ENCODE results near the gene VGLL1.

Gene VGLL1

DNA sequence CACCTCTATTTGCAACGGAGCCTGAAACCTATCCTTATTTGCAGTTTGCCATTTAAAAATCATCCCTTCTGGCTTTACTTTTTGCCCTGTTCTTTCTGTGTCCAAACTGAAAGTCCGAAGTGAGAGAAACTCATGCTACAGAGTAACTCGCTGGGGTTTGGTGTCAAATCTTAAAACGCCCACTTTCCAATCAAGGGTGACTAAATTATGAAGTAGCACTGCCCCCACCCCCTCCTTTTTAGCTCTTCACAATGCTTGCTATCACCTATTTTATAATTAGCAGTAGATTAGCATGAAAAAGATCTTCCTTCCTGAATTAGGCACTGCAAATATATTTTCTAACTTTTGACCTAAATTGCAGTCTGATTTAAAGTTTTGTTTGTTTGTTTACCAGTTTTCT is 52.5 kb downstream of the VGLL1 start:
- H2AFZ ChIP-seq: no peak overlapping the region
- no peaks in the 10 kb centered on the region for H3K79me2 ChIP-seq
- H3K4me3 ChIP-seq (ENCODE audit: low read depth, low read length): no peak overlapping the region
- no peak overlapping the region for H3K27ac ChIP-seq
- TF ChIP-seq, protein P1, sequence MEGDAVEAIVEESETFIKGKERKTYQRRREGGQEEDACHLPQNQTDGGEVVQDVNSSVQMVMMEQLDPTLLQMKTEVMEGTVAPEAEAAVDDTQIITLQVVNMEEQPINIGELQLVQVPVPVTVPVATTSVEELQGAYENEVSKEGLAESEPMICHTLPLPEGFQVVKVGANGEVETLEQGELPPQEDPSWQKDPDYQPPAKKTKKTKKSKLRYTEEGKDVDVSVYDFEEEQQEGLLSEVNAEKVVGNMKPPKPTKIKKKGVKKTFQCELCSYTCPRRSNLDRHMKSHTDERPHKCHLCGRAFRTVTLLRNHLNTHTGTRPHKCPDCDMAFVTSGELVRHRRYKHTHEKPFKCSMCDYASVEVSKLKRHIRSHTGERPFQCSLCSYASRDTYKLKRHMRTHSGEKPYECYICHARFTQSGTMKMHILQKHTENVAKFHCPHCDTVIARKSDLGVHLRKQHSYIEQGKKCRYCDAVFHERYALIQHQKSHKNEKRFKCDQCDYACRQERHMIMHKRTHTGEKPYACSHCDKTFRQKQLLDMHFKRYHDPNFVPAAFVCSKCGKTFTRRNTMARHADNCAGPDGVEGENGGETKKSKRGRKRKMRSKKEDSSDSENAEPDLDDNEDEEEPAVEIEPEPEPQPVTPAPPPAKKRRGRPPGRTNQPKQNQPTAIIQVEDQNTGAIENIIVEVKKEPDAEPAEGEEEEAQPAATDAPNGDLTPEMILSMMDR (IDR thresholded peaks at IDR 0.05): no peak
- no peaks in the 10 kb centered on the region for H3K27me3 ChIP-seq (ENCODE audit: control insufficient read depth, insufficient read depth, low read length)
- H3K4me1 ChIP-seq: no peaks in the 10 kb centered on the region
- no peak overlapping the region for H3K9ac ChIP-seq
- H3K36me3 ChIP-seq (ENCODE audit: control insufficient read depth, insufficient read depth, low read length): no peaks in the 10 kb centered on the region
- H3K4me2 ChIP-seq (ENCODE audit: low read length): no peak overlapping the region
- no peaks in the 10 kb centered on the region for H3K9me3 ChIP-seq (ENCODE audit: control insufficient read depth, low read length)

DNA sequence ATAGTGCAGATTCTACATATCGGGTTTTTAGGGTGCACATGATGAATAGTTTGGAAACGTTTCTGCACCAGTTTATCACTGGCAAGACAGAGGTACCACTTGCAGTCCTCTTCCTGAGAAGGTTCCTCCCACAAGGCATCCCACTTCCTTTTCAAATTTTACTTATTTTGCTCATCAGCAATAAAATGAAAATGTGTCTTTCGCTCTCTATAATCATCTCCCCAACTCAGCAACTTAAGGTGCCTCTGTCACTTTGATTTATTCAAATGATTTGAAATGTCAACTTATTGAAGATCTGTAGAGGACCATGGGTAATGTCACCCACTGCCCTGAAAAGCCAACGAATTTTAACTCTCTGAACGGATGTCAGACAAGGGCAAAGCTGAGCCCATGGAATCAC is 53.2 kb downstream of the VGLL1 start:
- no peaks in the 10 kb centered on the region for H3K36me3 ChIP-seq (ENCODE audit: control insufficient read depth, insufficient read depth, low read length)
- H3K27ac ChIP-seq: no peak overlapping the region
- TF ChIP-seq, protein P1 (IDR thresholded peaks at IDR 0.05): no peak
- no peak overlapping the region for H3K4me2 ChIP-seq (ENCODE audit: low read length)
- H3K79me2 ChIP-seq: no peaks in the 10 kb centered on the region
- no peak overlapping the region for H3K4me3 ChIP-seq (ENCODE audit: low read depth, low read length)
- H2AFZ ChIP-seq: no peak overlapping the region
- no peaks in the 10 kb centered on the region for H3K9me3 ChIP-seq (ENCODE audit: control insufficient read depth, low read length)
- no peaks in the 10 kb centered on the region for H3K27me3 ChIP-seq (ENCODE audit: control insufficient read depth, insufficient read depth, low read length)
- no peak overlapping the region for H3K9ac ChIP-seq
- no peaks in the 10 kb centered on the region for H3K4me1 ChIP-seq

DNA sequence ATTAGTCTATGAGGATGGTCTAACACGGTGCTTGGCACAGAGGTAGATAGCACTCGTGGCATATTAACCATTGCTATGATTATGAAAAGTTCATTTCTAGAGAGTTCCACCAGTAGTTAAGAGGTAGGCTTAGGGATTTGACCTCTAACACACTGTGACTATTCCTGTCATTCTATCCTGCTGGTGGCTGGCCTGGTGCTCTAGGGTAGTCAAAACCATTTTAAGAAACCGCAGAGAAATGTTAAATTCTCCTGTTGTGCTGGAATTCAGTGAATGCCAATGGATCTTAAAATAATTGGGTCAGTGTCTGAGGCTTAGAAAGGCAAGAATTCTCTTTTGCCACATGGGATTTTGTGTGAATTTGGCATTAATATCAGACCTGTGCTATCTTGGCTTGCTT is 53.9 kb downstream of the VGLL1 start:
- Histone ChIP-seq H3K4me1 (no peaks in the 10 kb centered on the region), H3K9me3 (ENCODE audit: control insufficient read depth, low read length) (no peaks in the 10 kb centered on the region), H3K4me3 (ENCODE audit: low read depth, low read length) (no peak overlapping the region), H3K9ac (no peak overlapping the region), H3K79me2 (no peaks in the 10 kb centered on the region), H3K36me3 (ENCODE audit: control insufficient read depth, insufficient read depth, low read length) (no peaks in the 10 kb centered on the region), H3K27ac (no peak overlapping the region), H2AFZ (no peak overlapping the region), H3K4me2 (ENCODE audit: low read length) (no peak overlapping the region), H3K27me3 (ENCODE audit: control insufficient read depth, insufficient read depth, low read length) (no peaks in the 10 kb centered on the region)
- TF ChIP-seq, protein P1 (IDR thresholded peaks at IDR 0.05): no peak

DNA sequence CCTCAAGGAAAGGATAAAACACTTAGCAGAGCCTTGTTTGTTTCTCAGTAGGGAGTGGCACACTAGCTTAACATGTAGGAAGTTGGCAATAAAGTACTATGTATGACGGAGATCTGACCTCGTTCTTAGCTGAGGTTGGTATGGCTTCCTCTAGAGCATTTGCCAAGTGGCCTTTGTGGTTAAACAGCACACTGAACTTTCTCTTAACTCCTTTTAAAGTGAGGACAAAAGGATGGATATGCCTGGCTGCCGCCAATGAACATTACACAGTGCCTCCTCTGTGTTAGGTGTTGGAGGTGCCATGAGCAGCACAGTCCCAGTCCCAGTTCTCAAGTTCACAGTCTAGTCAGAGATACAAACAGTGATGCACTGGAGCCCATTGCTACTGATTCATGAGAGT is 54.4 kb downstream of the VGLL1 start:
- Histone ChIP-seq H3K79me2 (no peaks in the 10 kb centered on the region), H3K4me2 (ENCODE audit: low read length) (no peak overlapping the region), H3K9me3 (ENCODE audit: control insufficient read depth, low read length) (no peaks in the 10 kb centered on the region), H3K27ac (no peak overlapping the region), H3K9ac (no peak overlapping the region), H3K4me3 (ENCODE audit: low read depth, low read length) (no peak overlapping the region), H2AFZ (no peak overlapping the region), H3K27me3 (ENCODE audit: control insufficient read depth, insufficient read depth, low read length) (no peaks in the 10 kb centered on the region), H3K36me3 (ENCODE audit: control insufficient read depth, insufficient read depth, low read length) (no peaks in the 10 kb centered on the region), H3K4me1 (no peaks in the 10 kb centered on the region)
- TF ChIP-seq, protein P1 (IDR thresholded peaks at IDR 0.05): no peak

DNA sequence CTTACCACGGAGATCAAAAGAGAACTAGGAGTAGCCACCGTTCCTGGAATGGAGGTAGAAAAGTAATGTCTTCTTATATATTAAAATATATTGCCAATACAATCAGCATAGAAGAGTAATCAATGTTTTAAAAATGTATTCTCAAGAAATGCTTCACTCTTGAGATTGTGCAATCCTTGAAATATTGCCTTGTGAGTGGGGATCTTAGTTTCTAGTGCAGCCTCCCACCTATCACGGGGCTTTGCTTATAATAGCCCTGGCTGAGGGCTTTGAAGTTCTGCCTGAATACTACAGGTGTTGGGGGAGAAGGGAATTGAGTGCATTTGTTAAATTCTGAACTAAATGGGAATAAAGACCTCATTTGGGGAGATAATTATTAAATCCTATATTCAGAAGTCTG is 55.5 kb downstream of the VGLL1 start:
- TF ChIP-seq, protein P1 (IDR thresholded peaks at IDR 0.05): no peak
- Histone ChIP-seq H3K9ac (no peak overlapping the region), H3K9me3 (ENCODE audit: control insufficient read depth, low read length) (no peaks in the 10 kb centered on the region), H3K4me1 (no peaks in the 10 kb centered on the region), H3K4me3 (ENCODE audit: low read depth, low read length) (no peak overlapping the region), H3K79me2 (no peaks in the 10 kb centered on the region), H3K27ac (no peak overlapping the region), H3K4me2 (ENCODE audit: low read length) (no peak overlapping the region), H2AFZ (no peak overlapping the region), H3K27me3 (ENCODE audit: control insufficient read depth, insufficient read depth, low read length) (no peaks in the 10 kb centered on the region), H3K36me3 (ENCODE audit: control insufficient read depth, insufficient read depth, low read length) (no peaks in the 10 kb centered on the region)

Measured in parathyroid adenoma (tissue), 2 donors.